Peyer's patch (tissue), 4 donors: Measurements from ENCODE around the gene UBASH3B. TPM values are rescaled to one million over a fixed set of nuclear protein-coding genes. Genes with fewer than 3 reads are reported as not detected.

ENCODE experiments used
- DNase-seq, 3 donors: peaks; one replicate each; pipeline ENCODE4 v3.0.0-alpha.2; 2017 to 2019
- H3K27ac ChIP-seq, 4 donors: fragments of 200-600 bp; sonication (generic); one replicate each; pipeline ENCODE4 v1.5.1; 2016 to 2019
- H3K27me3 ChIP-seq, 2 donors: fragments of 200-600 bp; sonication (generic); one replicate each; pipeline ENCODE4 v1.5.1; 2019
- H3K36me3 ChIP-seq, 3 donors: fragments of 200-600 bp; sonication (generic); one replicate each; pipeline ENCODE4 v1.5.1; 2016 to 2019
- H3K4me1 ChIP-seq, 4 donors: fragments of 200-600 bp; sonication (generic); one replicate each; pipeline ENCODE4 v1.5.1; 2016 to 2019
- H3K4me3 ChIP-seq, 4 donors: fragments of 200-600 bp; sonication (generic); 1 replicate in 3 of 4; 2 replicates in 1 of 4; pipeline ENCODE4 v1.5.1; 2016 to 2019; ENCODE audit warnings: mild to moderate bottlenecking in 1 of 4
- H3K9me3 ChIP-seq, 4 donors: fragments of 200-600 bp; sonication (generic); one replicate each; pipeline ENCODE4 v1.5.1; 2016 to 2019; ENCODE audit warnings: mild to moderate bottlenecking in 1 of 4
- POLR2A ChIP-seq, 2 donors: fragments of 450-650 bp; IDR thresholded peaks; one replicate each; pipeline ENCODE4 v1.5.1; 2017; ENCODE audit warnings: antibody characterized with exemption in 2 of 2, mild to moderate bottlenecking in 2 of 2, moderate library complexity in 2 of 2
- total RNA-seq, 4 donors: library from RNA; depleted of rRNA; stranded (reverse); fragments of >200 nt; gene quantifications; one replicate each; pipeline ENCODE4 v1.1.0, GENCODE V29; 2016
- TF ChIP-seq, protein P1 (sequence below), 6 experiments: fragments of 450-650 bp in 4 of 6; fragments of 200-600 bp in 2 of 6; sonication (generic) in 1 of 6; IDR thresholded peaks; one replicate each; pipeline ENCODE4 v1.5.1; 2017 to 2019; ENCODE audit warnings: antibody characterized with exemption in 6 of 6, mild to moderate bottlenecking in 3 of 6, moderate library complexity in 1 of 6

Gene UBASH3B
- total RNA-seq, 4 donors from 2014 or later, result 2.3 to 14.9 (median 5.2) TPM

DNA sequence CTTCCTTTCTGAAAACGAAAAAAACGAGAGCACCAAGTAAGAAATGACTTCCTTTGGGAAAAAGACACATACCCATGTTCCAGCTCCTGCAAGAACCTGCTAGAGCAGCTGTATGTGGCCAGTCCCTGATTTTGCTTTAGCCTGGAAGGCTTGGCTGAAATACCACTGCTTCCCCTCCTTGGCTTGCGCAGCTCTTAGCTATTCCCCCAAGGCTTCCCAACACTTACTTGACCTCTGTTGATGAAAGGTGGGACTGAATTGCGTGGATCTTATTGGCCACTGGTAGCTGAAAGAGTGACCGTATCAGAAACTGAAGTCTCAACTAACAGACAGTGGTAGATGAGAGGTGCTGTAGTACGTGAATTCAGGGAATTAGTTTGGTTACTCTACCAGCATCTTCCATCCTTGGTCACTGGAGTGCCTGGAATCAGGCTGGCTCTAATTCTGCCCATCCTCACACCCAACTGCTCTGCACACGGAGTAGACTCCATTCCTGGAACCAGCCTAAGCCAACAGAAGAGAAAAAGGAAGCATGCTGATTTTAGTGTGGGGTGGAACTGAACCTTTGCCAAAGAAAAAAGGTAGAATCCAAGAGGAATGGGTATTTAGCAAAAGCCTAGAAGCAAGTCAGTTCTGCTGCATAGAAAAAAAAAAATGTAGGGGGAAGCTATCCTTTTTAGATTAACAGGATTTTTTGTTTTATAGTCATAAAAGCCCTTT, 109.0 kb downstream of the UBASH3B start:
- no peaks in the 10 kb centered on the region for H3K9me3 ChIP-seq
- no peak overlapping the region for H3K4me3 ChIP-seq
- no peak for DNase-seq
- TF ChIP-seq POLR2A (IDR thresholded peaks at IDR 0.05), result no peak
- TF ChIP-seq, protein P1, sequence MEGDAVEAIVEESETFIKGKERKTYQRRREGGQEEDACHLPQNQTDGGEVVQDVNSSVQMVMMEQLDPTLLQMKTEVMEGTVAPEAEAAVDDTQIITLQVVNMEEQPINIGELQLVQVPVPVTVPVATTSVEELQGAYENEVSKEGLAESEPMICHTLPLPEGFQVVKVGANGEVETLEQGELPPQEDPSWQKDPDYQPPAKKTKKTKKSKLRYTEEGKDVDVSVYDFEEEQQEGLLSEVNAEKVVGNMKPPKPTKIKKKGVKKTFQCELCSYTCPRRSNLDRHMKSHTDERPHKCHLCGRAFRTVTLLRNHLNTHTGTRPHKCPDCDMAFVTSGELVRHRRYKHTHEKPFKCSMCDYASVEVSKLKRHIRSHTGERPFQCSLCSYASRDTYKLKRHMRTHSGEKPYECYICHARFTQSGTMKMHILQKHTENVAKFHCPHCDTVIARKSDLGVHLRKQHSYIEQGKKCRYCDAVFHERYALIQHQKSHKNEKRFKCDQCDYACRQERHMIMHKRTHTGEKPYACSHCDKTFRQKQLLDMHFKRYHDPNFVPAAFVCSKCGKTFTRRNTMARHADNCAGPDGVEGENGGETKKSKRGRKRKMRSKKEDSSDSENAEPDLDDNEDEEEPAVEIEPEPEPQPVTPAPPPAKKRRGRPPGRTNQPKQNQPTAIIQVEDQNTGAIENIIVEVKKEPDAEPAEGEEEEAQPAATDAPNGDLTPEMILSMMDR (IDR thresholded peaks at IDR 0.05), result no peak
- no peaks in the 10 kb centered on the region for H3K36me3 ChIP-seq
- H3K27ac ChIP-seq, result no peak overlapping the region
- no peaks in the 10 kb centered on the region for H3K4me1 ChIP-seq
- H3K27me3 ChIP-seq, result no peaks in the 10 kb centered on the region

DNA sequence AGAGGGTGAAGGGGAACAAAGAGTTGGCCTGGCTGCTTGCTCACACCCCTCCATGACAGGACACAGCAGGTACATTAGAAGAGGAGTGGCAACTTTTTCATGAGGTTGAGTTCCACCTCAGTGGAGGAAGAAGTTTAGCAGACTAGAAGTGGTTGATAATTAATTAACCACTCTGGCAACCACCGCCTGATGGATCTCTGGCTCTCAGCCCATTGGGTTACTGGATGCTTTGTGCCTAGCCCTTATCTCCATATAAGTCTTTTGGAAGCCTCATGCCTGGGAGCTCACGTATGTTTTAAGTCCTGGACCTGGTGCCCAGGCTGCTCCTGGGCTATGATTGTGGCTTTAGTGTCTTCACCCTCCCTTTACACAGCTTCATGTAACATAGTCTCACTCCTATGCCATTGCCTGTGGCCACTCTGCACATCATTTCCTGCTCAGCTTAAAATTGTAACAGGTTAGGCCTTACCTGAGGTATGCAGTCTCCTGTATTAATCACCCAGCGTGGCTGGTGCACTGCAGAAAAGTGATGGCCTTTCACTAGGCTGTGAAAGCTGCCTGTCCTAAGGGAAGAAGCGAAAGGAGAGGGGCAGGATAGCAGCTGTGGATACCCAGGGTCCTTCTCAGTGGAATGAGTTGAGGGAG, 110.1 kb downstream of the UBASH3B start:
- DNase-seq, result no peak
- Histone ChIP-seq H3K27me3 (no peaks in the 10 kb centered on the region), H3K27ac (no peak overlapping the region), H3K4me3 (no peak overlapping the region), H3K36me3 (no peaks in the 10 kb centered on the region), H3K9me3 (no peaks in the 10 kb centered on the region), H3K4me1 (no peaks in the 10 kb centered on the region)
- TF ChIP-seq, protein P1 (IDR thresholded peaks at IDR 0.05), result no peak
- TF ChIP-seq POLR2A (IDR thresholded peaks at IDR 0.05), result no peak

DNA sequence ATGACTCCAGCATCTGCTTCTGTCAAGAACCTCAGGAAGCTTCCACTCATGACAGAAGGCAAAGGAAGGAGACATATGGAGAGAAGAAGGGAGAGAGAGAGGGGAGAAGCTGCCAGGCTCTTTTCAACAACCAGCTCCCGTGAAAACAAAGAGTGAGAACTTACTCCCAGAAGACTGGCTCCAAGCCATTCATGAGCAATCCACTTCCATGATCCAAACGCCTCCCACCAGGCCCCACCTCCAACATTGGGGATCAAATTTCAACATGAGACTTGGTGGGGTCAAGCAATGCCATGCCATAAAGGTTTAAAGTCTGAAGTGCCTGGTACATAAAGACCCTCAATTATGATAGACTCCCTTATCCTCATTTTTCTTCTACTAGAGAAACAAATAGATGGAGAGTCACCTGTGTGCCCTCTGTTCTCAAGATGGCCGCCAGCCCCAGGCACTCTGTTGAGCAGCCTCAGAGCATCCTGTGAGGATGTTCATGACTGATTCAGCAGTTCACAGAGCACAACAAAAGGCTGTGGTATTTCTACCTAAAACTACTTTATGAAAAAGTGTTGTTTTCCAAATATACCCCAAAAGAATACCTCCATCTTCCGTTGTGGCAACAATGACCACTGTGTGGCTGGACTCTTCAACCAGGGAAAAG, 113.7 kb downstream of the UBASH3B start:
- TF ChIP-seq, protein P1 (IDR thresholded peaks at IDR 0.05), result no peak
- no peak for TF ChIP-seq POLR2A (IDR thresholded peaks at IDR 0.05)
- H3K4me1 ChIP-seq, result no peaks in the 10 kb centered on the region
- no peaks in the 10 kb centered on the region for H3K27me3 ChIP-seq
- no peak overlapping the region for H3K4me3 ChIP-seq
- no peak overlapping the region for H3K27ac ChIP-seq
- H3K9me3 ChIP-seq, result no peaks in the 10 kb centered on the region
- no peaks in the 10 kb centered on the region for H3K36me3 ChIP-seq
- no peak for DNase-seq

DNA sequence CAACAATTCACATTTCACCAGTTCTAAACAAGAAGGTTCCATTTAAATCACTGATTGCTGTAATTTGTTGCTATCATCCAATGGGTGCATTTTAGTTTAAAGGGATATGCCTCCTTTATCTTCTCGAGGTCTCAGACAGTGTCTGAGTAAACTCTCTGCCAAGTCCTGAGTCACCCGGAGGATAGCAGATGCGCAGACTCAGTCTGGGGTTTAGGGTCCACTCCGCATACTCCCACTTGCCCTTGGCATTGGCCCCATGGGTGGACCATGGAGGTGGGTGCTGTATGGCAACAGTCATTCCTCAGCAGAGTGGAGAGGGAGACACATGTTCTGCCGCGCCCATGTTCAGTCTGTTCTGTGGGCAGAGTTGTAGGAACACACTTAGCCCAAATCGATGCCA, 117.4 kb downstream of the UBASH3B start:
- no peaks in the 10 kb centered on the region for H3K9me3 ChIP-seq
- DNase-seq, result no peak
- H3K27ac ChIP-seq, result no peak overlapping the region
- H3K4me3 ChIP-seq, result no peak overlapping the region
- H3K4me1 ChIP-seq, result no peaks in the 10 kb centered on the region
- TF ChIP-seq POLR2A (IDR thresholded peaks at IDR 0.05), result no peak
- TF ChIP-seq, protein P1 (IDR thresholded peaks at IDR 0.05), result no peak
- no peaks in the 10 kb centered on the region for H3K27me3 ChIP-seq
- no peaks in the 10 kb centered on the region for H3K36me3 ChIP-seq

DNA sequence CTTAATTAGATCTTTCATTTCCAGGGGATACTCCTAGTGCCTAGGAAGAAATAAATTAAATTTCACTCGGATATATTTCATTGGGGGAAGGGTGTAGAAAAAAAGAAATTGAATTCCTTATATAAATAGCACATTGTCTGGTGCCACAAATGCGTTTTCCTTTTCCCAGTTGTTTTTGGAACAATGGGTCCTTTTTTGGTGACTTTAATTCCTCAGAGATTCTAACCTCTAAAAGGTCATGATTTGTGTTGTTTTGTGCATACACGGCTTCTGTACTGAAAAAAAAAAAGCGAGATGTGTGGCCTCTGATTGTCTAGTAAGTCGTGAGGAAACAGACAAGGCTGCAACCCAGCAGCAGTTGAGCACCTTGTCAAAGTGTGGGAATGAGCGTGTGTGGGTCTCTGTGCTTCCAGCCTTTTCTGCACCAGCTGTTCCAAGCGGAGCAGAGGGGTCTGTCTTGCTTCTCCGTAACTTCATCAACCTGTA, 118.3 kb downstream of the UBASH3B start:
- Histone ChIP-seq H3K27me3 (no peaks in the 10 kb centered on the region), H3K27ac (no peak overlapping the region), H3K9me3 (no peaks in the 10 kb centered on the region), H3K36me3 (no peaks in the 10 kb centered on the region), H3K4me3 (no peak overlapping the region), H3K4me1 (no peaks in the 10 kb centered on the region)
- no peak for TF ChIP-seq POLR2A (IDR thresholded peaks at IDR 0.05)
- TF ChIP-seq, protein P1 (IDR thresholded peaks at IDR 0.05), result no peak
- DNase-seq, result no peak
